Choroid plexus epithelial cell (primary cell): ENCODE results near the gene REEP5.
A peak's percentile ranks its signal among the peaks of the same experiment; 100 is the strongest.

Source experiments
- DNase-seq: peaks from one replicate; pipeline ENCODE4 v3.0.0-alpha.2; 2010; ENCODE audit warnings: low read depth
- H3K4me3 ChIP-seq: 2 replicates; pipeline ENCODE4 v1.5.1; 2011; ENCODE audit warnings: low read depth, mild to moderate bottlenecking, control low read depth, low read length, moderate library complexity
- CTCF ChIP-seq: conservative IDR thresholded peaks from 2 replicates; pipeline ENCODE4 v1.5.1; 2011; ENCODE audit warnings: low read depth, mild to moderate bottlenecking, control low read depth, inconsistent platforms, low read length, moderate library complexity

The REEP5 gene

GRCh38 chr5:112931473-112931872 lies 9.4 kb upstream of the REEP5 start:
- TF ChIP-seq CTCF, result no peak
- no peak for DNase-seq

GRCh38 chr5:112930082-112930344 lies 8.0 kb upstream of the REEP5 start:
- no peak for DNase-seq
- no peak for TF ChIP-seq CTCF
- H3K4me3 ChIP-seq, result no peak overlapping the region

More at GRCh38 chr5:112931473-112931872, 9.4 kb upstream of the REEP5 start:
- H3K4me3 ChIP-seq, result no peak overlapping the region

GRCh38 chr5:112929336-112930081 lies 7.5 kb upstream of the REEP5 start:
- H3K4me3 ChIP-seq, result no peak overlapping the region
- TF ChIP-seq CTCF, result no peak
- no peak for DNase-seq

- TF ChIP-seq CTCF, result no peak
- DNase-seq, result no peak
- H3K4me3 ChIP-seq, result no peak overlapping the region
These were observed 2.0 kb upstream of the REEP5 start for GRCh38 chr5:112923988-112924387.

GRCh38 chr5:112923148-112923917 lies 1.3 kb upstream of the REEP5 start:
- DNase-seq, result no peak
- no peak overlapping the region for H3K4me3 ChIP-seq

GRCh38 chr5:112921026-112921832 lies 798 bp downstream of the REEP5 start:
- DNase-seq, result peak; percentile 82
- TF ChIP-seq CTCF, result no peak
- peak overlapping the region; percentile 86 for H3K4me3 ChIP-seq

More at GRCh38 chr5:112923148-112923917, 1.3 kb upstream of the REEP5 start:
- TF ChIP-seq CTCF, result no peak
